ENCODE results near the gene SYNM.

SYNM gene

DNA sequence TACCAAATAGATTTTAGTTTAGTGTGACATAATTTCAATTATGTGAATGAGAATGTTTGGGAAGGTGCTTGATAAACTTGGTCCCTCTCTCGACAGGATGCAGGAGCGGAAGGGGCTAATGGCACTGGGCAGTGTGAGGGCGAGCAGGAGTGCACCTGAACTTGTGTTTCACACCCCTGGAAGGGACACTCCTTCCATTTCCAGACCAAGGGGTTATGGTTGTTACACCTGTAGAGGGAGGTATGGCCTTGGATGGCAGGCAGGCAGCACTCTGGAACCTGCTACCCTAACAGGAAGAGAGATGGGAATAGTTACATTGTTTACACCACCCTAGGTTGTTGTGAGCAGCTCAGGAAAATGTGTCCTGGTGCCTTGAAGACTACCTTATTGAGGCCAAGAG, 22.1 kb downstream of the SYNM start:
- peak overlapping the region; percentile 19 for H3K27ac ChIP-seq (ENCODE audit: low read length)
- peaks cover 8 to 82% of the 10 kb centered on the region in 2 donors for H3K4me1 ChIP-seq (ENCODE audit: control insufficient read depth in 1 of 2, insufficient read depth in 2 of 2, low read length in 2 of 2)

DNA sequence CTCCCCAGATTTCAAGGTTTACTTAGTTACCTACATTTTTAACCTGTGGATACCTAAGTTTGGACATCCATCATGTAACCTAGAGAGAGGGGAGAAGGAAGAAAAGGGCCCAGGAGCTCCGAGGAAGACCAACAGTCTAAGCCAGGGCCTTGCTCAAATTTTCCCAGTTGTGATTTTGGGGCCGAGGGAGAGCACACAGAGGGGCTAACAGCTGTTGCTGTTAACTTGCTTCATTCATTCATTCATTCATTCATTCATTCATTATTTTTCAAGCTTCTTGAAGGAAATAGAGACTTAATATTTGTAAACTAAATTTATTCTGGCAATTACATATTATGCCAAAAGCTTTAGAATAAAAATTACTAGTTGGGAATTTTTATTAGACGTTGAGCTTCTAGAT, 22.9 kb downstream of the SYNM start:
- Histone ChIP-seq H3K4me1 (ENCODE audit: control insufficient read depth in 1 of 2, insufficient read depth in 2 of 2, low read length in 2 of 2) (peaks cover 8 to 82% of the 10 kb centered on the region in 2 donors), H3K27ac (ENCODE audit: low read length) (peak overlapping the region; percentile 46), H3K27me3 (ENCODE audit: low read depth, low read length) (no peaks in the 10 kb centered on the region), H3K4me3 (ENCODE audit: low read depth in 1 of 2, low read length in 2 of 2) (no peak overlapping the region), H3K9me3 (ENCODE audit: control insufficient read depth in 1 of 2, low read length in 2 of 2) (no peaks in the 10 kb centered on the region), H3K36me3 (ENCODE audit: control insufficient read depth in 1 of 2, insufficient read depth in 2 of 2, low read length in 2 of 2) (peaks cover 7 to 32% of the 10 kb centered on the region in 2 donors)

More for the DNA sequence above, 22.1 kb downstream of the SYNM start:
- H3K27me3 ChIP-seq (ENCODE audit: low read depth, low read length): no peaks in the 10 kb centered on the region
- peaks cover 7 to 25% of the 10 kb centered on the region in 2 donors for H3K36me3 ChIP-seq (ENCODE audit: control insufficient read depth in 1 of 2, insufficient read depth in 2 of 2, low read length in 2 of 2)
- H3K4me3 ChIP-seq (ENCODE audit: low read depth in 1 of 2, low read length in 2 of 2): no peak overlapping the region
- no peaks in the 10 kb centered on the region for H3K9me3 ChIP-seq (ENCODE audit: control insufficient read depth in 1 of 2, low read length in 2 of 2)

DNA sequence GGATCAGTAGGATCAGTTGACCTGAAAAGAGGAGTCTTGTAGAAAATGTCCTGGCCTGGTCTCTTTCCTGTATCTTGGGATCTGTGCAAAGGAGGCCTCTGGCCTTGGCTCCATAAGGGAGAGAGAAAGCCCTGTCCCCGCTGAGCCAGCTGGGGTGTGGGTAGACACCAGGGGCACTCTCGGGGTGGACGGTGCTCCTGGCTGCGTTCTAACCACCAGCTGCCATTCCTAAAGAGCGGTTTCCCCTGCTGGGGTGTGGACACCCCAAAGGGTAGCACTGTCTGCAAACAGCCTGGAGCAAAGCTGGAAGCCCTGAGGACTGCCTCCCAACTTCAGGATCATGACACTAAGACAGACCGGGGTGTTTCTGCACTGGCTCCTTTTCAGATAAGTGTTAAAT, 23.5 kb downstream of the SYNM start:
- no peaks in the 10 kb centered on the region for H3K9me3 ChIP-seq (ENCODE audit: control insufficient read depth in 1 of 2, low read length in 2 of 2)
- peaks cover 7 to 32% of the 10 kb centered on the region in 2 donors for H3K36me3 ChIP-seq (ENCODE audit: control insufficient read depth in 1 of 2, insufficient read depth in 2 of 2, low read length in 2 of 2)
- no peak overlapping the region for H3K4me3 ChIP-seq (ENCODE audit: low read depth in 1 of 2, low read length in 2 of 2)
- H3K27me3 ChIP-seq (ENCODE audit: low read depth, low read length): no peaks in the 10 kb centered on the region
- peaks cover 11 to 77% of the 10 kb centered on the region in 2 donors for H3K4me1 ChIP-seq (ENCODE audit: control insufficient read depth in 1 of 2, insufficient read depth in 2 of 2, low read length in 2 of 2)
- peak overlapping the region; percentile 46 for H3K27ac ChIP-seq (ENCODE audit: low read length)

DNA sequence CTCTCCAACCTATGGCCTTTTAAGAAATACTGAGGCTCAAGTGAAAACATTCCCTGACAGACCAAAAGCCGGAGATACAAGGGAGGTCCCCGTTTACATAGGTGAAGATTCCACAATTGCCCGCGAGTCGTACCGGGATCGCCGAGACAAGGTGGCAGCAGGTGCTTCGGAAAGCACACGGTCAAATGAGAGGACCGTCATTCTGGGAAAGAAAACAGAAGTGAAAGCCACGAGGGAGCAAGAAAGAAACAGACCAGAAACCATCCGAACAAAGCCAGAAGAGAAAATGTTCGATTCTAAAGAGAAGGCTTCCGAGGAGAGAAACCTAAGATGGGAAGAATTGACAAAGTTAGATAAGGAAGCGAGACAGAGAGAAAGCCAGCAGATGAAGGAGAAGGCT, 24.8 kb downstream of the SYNM start:
- no peak overlapping the region for H3K4me3 ChIP-seq (ENCODE audit: low read depth in 1 of 2, low read length in 2 of 2)
- no peaks in the 10 kb centered on the region for H3K27me3 ChIP-seq (ENCODE audit: low read depth, low read length)
- H3K4me1 ChIP-seq (ENCODE audit: control insufficient read depth in 1 of 2, insufficient read depth in 2 of 2, low read length in 2 of 2): peaks cover 7 to 78% of the 10 kb centered on the region in 2 donors
- H3K27ac ChIP-seq (ENCODE audit: low read length): peak overlapping the region; percentile 20
- no peaks in the 10 kb centered on the region for H3K9me3 ChIP-seq (ENCODE audit: control insufficient read depth in 1 of 2, low read length in 2 of 2)
- H3K36me3 ChIP-seq (ENCODE audit: control insufficient read depth in 1 of 2, insufficient read depth in 2 of 2, low read length in 2 of 2): peaks cover 7 to 38% of the 10 kb centered on the region in 2 donors

DNA sequence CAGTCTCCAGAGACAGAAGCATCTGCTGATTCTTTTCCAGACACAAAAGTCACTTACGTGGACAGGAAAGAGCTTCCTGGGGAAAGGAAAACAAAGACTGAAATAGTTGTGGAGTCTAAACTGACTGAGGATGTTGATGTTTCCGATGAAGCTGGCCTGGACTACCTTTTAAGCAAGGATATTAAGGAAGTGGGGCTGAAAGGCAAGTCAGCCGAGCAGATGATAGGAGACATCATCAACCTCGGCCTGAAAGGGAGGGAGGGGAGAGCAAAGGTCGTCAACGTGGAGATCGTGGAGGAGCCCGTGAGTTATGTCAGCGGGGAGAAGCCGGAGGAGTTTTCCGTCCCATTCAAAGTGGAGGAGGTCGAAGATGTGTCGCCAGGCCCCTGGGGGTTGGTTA, 25.4 kb downstream of the SYNM start:
- Histone ChIP-seq H3K4me1 (ENCODE audit: control insufficient read depth in 1 of 2, insufficient read depth in 2 of 2, low read length in 2 of 2) (peaks cover 7 to 77% of the 10 kb centered on the region in 2 donors), H3K36me3 (ENCODE audit: control insufficient read depth in 1 of 2, insufficient read depth in 2 of 2, low read length in 2 of 2) (peaks cover 7 to 38% of the 10 kb centered on the region in 2 donors), H3K27ac (ENCODE audit: low read length) (peak overlapping the region; percentile 20), H3K4me3 (ENCODE audit: low read depth in 1 of 2, low read length in 2 of 2) (no peak overlapping the region), H3K9me3 (ENCODE audit: control insufficient read depth in 1 of 2, low read length in 2 of 2) (no peaks in the 10 kb centered on the region), H3K27me3 (ENCODE audit: low read depth, low read length) (no peaks in the 10 kb centered on the region)

DNA sequence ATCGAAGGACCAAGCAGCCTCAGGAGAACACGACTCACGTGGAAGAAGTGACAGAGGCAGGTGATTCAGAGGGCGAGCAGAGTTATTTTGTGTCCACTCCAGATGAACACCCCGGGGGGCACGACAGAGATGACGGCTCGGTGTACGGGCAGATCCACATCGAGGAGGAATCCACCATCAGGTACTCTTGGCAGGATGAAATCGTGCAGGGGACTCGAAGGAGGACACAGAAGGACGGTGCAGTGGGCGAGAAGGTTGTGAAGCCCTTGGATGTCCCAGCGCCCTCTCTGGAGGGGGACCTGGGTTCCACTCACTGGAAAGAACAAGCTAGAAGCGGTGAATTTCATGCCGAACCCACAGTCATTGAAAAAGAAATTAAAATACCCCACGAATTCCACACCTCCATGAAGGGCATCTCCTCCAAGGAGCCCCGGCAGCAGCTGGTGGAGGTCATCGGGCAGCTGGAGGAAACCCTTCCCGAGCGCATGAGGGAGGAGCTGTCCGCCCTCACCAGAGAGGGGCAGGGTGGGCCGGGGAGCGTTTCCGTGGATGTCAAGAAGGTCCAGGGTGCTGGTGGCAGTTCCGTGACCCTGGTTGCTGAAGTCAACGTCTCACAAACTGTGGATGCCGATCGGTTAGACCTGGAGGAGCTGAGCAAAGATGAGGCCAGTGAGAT, 26.0 kb downstream of the SYNM start:
- Histone ChIP-seq H3K27me3 (ENCODE audit: low read depth, low read length) (no peaks in the 10 kb centered on the region), H3K27ac (ENCODE audit: low read length) (peak overlapping the region; percentile 23), H3K36me3 (ENCODE audit: control insufficient read depth in 1 of 2, insufficient read depth in 2 of 2, low read length in 2 of 2) (peaks cover 7 to 43% of the 10 kb centered on the region in 2 donors), H3K9me3 (ENCODE audit: control insufficient read depth in 1 of 2, low read length in 2 of 2) (no peaks in the 10 kb centered on the region), H3K4me1 (ENCODE audit: control insufficient read depth in 1 of 2, insufficient read depth in 2 of 2, low read length in 2 of 2) (peaks cover 7 to 71% of the 10 kb centered on the region in 2 donors), H3K4me3 (ENCODE audit: low read depth in 1 of 2, low read length in 2 of 2) (no peak overlapping the region)

GRCh38 chr15:99131441-99132023, 26.7 kb downstream of the SYNM start:
- peaks cover 7 to 65% of the 10 kb centered on the region in 2 donors for H3K4me1 ChIP-seq (ENCODE audit: control insufficient read depth in 1 of 2, insufficient read depth in 2 of 2, low read length in 2 of 2)
- H3K36me3 ChIP-seq (ENCODE audit: control insufficient read depth in 1 of 2, insufficient read depth in 2 of 2, low read length in 2 of 2): peaks cover 8 to 47% of the 10 kb centered on the region in 2 donors
- H3K4me3 ChIP-seq (ENCODE audit: low read depth in 1 of 2, low read length in 2 of 2): no peak overlapping the region
- H3K27ac ChIP-seq (ENCODE audit: low read length): no peak overlapping the region
- no peaks in the 10 kb centered on the region for H3K27me3 ChIP-seq (ENCODE audit: low read depth, low read length)
- no peaks in the 10 kb centered on the region for H3K9me3 ChIP-seq (ENCODE audit: control insufficient read depth in 1 of 2, low read length in 2 of 2)

DNA sequence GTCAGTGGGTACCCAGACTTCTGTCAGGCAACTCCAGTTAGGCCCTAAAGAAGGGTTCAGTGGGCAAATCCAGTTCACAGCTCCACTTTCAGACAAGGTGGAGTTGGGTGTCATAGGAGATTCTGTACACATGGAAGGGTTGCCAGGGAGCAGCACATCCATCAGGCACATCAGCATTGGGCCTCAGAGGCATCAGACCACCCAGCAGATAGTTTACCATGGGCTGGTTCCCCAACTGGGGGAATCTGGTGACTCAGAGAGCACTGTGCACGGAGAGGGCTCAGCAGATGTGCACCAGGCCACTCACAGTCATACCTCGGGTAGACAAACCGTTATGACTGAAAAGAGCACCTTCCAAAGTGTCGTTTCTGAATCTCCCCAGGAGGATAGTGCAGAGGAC, 27.2 kb downstream of the SYNM start:
- Histone ChIP-seq H3K36me3 (ENCODE audit: control insufficient read depth in 1 of 2, insufficient read depth in 2 of 2, low read length in 2 of 2) (peaks cover 11 to 53% of the 10 kb centered on the region in 2 donors), H3K27me3 (ENCODE audit: low read depth, low read length) (no peaks in the 10 kb centered on the region), H3K4me1 (ENCODE audit: control insufficient read depth in 1 of 2, insufficient read depth in 2 of 2, low read length in 2 of 2) (peaks cover 7 to 65% of the 10 kb centered on the region in 2 donors), H3K4me3 (ENCODE audit: low read depth in 1 of 2, low read length in 2 of 2) (no peak overlapping the region), H3K9me3 (ENCODE audit: control insufficient read depth in 1 of 2, low read length in 2 of 2) (no peaks in the 10 kb centered on the region), H3K27ac (ENCODE audit: low read length) (peak overlapping the region; percentile 9)

DNA sequence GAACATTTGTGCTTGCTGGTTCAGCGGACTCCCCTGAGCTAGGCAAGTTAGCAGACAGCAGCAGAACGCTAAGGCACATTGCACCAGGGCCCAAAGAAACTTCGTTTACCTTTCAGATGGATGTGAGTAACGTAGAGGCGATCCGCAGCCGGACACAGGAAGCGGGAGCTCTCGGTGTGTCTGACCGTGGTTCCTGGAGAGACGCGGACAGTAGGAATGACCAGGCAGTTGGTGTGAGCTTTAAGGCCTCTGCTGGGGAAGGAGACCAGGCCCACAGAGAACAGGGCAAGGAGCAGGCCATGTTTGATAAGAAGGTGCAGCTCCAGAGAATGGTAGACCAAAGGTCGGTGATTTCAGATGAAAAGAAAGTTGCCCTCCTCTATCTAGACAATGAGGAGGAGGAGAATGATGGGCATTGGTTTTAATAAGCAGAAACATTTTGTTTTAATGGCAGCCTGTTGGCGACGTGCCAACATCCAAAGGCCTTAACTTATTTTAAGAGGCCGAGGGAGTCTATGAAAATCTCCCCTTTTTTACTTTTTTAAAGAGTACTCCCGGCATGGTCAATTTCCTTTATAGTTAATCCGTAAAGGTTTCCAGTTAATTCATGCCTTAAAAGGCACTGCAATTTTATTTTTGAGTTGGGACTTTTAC, 27.9 kb downstream of the SYNM start:
- Histone ChIP-seq H3K4me3 (ENCODE audit: low read depth in 1 of 2, low read length in 2 of 2) (no peak overlapping the region), H3K4me1 (ENCODE audit: control insufficient read depth in 1 of 2, insufficient read depth in 2 of 2, low read length in 2 of 2) (peaks cover 7 to 63% of the 10 kb centered on the region in 2 donors), H3K27me3 (ENCODE audit: low read depth, low read length) (no peaks in the 10 kb centered on the region), H3K36me3 (ENCODE audit: control insufficient read depth in 1 of 2, insufficient read depth in 2 of 2, low read length in 2 of 2) (peaks cover 15 to 54% of the 10 kb centered on the region in 2 donors), H3K9me3 (ENCODE audit: control insufficient read depth in 1 of 2, low read length in 2 of 2) (no peaks in the 10 kb centered on the region), H3K27ac (ENCODE audit: low read length) (peak overlapping the region; percentile 9)

GRCh38 chr15:99134317-99134821, 29.5 kb downstream of the SYNM start:
- H3K9me3 ChIP-seq (ENCODE audit: control insufficient read depth in 1 of 2, low read length in 2 of 2): no peaks in the 10 kb centered on the region
- peaks cover 7 to 55% of the 10 kb centered on the region in 2 donors for H3K4me1 ChIP-seq (ENCODE audit: control insufficient read depth in 1 of 2, insufficient read depth in 2 of 2, low read length in 2 of 2)
- H3K36me3 ChIP-seq (ENCODE audit: control insufficient read depth in 1 of 2, insufficient read depth in 2 of 2, low read length in 2 of 2): peaks cover 15 to 58% of the 10 kb centered on the region in 2 donors
- H3K4me3 ChIP-seq (ENCODE audit: low read depth in 1 of 2, low read length in 2 of 2): no peak overlapping the region
- H3K27ac ChIP-seq (ENCODE audit: low read length): peak overlapping the region; percentile 5
- no peaks in the 10 kb centered on the region for H3K27me3 ChIP-seq (ENCODE audit: low read depth, low read length)

GRCh38 chr15:99135194-99135593, 30.3 kb downstream of the SYNM start:
- H3K36me3 ChIP-seq (ENCODE audit: control insufficient read depth in 1 of 2, insufficient read depth in 2 of 2, low read length in 2 of 2): peaks cover 9 to 53% of the 10 kb centered on the region in 2 donors
- no peaks in the 10 kb centered on the region for H3K9me3 ChIP-seq (ENCODE audit: control insufficient read depth in 1 of 2, low read length in 2 of 2)
- H3K27ac ChIP-seq (ENCODE audit: low read length): peak overlapping the region; percentile 61
- no peaks in the 10 kb centered on the region for H3K27me3 ChIP-seq (ENCODE audit: low read depth, low read length)
- H3K4me1 ChIP-seq (ENCODE audit: control insufficient read depth in 1 of 2, insufficient read depth in 2 of 2, low read length in 2 of 2): peaks cover 7 to 48% of the 10 kb centered on the region in 2 donors
- H3K4me3 ChIP-seq (ENCODE audit: low read depth in 1 of 2, low read length in 2 of 2): no peak overlapping the region
